AG10803 (cell line): ENCODE data around the gene LPP.

Experiments used
- DNase-seq: peaks from one replicate; pipeline ENCODE4 v3.0.0; 2010; ENCODE audit warnings: low read depth
- H3K4me3 ChIP-seq: 2 replicates; pipeline ENCODE4 v1.5.1; 2011; ENCODE audit warnings: mild to moderate bottlenecking, low read length, control low read depth
- CTCF ChIP-seq: conservative IDR thresholded peaks from 2 replicates; pipeline ENCODE4 v1.5.1; 2011; ENCODE audit warnings: mild to moderate bottlenecking, low read length, control low read depth, inconsistent platforms

Gene LPP

GRCh38 chr3:188739511-188739910, 585.6 kb downstream of the LPP start:
- no peak for DNase-seq
- H3K4me3 ChIP-seq: no peak overlapping the region
- TF ChIP-seq CTCF: no peak

DNA sequence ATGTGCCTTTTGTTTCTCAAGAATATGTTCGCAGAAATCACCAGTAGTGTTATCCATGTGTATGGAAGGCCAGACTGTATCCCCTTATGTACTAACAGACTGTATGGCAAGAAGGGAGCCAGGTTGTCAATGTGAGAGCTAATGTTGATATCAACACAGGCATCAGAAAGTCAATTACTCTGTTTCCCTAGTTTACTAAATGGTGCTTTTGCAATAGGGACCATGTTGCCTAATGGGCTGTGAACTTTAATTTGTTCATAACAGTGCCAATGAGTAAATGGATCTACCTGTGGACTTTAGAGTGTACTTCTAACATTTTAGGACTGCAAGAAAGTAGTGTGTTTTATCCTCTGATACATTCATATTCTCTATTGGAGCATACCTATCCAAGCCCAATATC, 586.1 kb downstream of the LPP start:
- no peak for DNase-seq
- TF ChIP-seq CTCF: no peak
- no peak overlapping the region for H3K4me3 ChIP-seq

GRCh38 chr3:188742755-188743550, 589.0 kb downstream of the LPP start:
- H3K4me3 ChIP-seq: no peak overlapping the region
- no peak for DNase-seq
- TF ChIP-seq CTCF: no peak

- TF ChIP-seq CTCF: no peak
- H3K4me3 ChIP-seq: no peak overlapping the region
- DNase-seq: no peak
Observed at GRCh38 chr3:188744166-188744565, 590.2 kb downstream of the LPP start.

DNA sequence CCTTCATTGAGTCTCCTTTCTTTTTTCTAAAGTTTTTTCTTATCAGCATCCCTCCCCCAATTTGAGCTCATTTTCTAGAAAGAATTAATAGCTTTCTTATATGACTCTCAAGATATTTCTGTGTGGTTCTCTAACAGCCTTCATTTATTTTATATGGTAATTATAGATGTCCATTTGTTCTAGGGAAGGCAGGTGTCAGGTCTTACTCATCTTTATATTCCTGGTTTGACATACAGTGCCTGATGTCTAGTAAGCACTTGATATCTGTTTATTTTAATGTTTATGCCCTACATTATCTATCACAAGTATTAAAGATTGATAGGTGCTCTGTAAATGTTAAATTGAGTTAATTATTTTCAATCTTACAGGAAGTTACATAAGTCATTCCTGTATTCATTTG, 591.1 kb downstream of the LPP start:
- no peak overlapping the region for H3K4me3 ChIP-seq
- DNase-seq: no peak
- TF ChIP-seq CTCF: no peak

DNA sequence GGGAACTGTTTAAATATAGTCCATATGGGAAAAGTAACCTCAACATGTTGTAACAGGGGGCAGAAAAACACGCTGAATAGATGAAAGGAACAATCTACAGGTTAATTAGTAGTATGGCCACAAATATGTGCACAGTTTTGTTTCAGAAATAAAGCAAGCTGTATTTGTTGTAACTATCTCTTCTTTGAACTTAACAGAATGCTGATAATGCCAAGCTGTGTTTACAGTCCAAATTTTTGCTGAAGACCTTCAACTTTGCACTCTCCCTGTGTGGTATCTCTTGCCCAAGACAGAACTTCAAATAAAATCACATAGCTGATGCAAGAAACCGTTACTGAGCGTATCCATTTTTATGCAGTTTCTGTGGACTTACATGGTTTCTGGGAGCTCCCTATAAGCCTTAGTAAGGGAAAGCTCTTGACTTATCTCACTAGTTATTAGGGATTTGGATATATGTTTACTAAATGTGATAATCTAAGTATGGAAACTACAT, 592.4 kb downstream of the LPP start:
- no peak for TF ChIP-seq CTCF
- no peak for DNase-seq
- no peak overlapping the region for H3K4me3 ChIP-seq

GRCh38 chr3:188747489-188747888, 593.5 kb downstream of the LPP start:
- no peak overlapping the region for H3K4me3 ChIP-seq

More at GRCh38 chr3:188747489-188747888, 593.5 kb downstream of the LPP start:
- TF ChIP-seq CTCF: no peak
- DNase-seq: peak; percentile 77
